Measurements from ENCODE around the gene CSRP1.
A peak's percentile ranks its signal among the peaks of the same experiment; 100 is the strongest.
"Not testable (repeated sequence)": the region's sequence is repeated elsewhere in the genome, so short reads cannot be mapped to it uniquely, and the experiment has no call there.

CSRP1 gene

DNA sequence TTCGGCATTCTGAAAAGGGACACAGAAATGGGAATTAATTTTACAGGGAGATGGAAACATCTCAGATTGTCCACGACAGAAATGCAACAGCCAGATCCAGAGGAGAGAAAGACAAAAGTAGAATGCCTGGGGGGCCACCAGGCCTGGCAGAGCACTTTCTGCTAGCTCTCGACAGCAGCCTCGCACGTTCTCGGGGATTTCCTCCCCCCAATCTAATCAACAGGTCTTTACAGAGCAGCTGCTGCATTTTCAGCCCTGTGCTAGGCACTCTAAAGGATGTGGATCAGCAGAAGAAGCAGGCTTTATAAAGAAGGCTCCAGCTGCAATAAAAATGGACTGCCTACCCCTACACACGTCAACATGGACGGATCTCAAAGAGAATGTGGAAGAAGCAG lies 10.6 kb downstream of the CSRP1 start:
- no peak for DNase-seq

DNA sequence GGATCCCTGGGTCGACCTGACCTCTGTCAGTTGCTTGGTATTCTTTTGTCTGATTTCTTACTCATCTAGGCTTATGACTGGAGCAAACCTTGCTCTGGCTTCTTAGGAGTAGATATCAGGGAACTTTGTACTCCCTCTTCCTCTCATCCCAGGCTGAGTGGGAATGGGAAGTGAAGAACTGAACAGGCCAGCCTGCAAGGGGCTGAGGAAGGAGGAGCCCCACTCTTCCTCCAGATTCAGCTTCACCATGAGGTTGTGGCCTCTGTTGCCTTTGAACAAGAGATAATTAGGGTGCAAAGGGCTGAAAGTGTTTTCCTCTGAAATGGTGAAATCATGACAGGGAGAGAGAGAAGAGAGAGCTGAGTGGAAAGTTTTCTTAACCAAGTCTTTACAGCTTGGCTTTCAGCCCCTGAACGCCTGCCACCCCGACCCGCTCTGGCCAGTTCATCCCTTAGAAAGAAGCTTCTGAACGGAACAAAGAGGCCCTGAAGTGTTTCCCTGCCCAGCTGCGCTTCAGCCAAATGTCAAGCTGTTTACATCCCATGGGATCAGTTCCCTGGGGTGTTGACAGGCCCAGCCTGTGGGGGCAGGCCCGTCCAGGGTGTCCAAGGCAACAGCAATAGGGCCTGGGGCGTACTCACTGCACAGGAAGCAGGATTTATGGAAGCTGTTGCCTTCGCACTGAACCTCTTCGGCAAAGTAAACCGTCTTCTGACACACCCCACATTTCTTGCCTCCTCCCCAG lies 11.2 kb downstream of the CSRP1 start:
- peak; percentile 92 for DNase-seq

GRCh38 chr1:201493757-201494617 lies 12.9 kb downstream of the CSRP1 start:
- no peak for DNase-seq

GRCh38 chr1:201493026-201493656 lies 13.8 kb downstream of the CSRP1 start:
- DNase-seq, result not testable (repeated sequence)

DNA sequence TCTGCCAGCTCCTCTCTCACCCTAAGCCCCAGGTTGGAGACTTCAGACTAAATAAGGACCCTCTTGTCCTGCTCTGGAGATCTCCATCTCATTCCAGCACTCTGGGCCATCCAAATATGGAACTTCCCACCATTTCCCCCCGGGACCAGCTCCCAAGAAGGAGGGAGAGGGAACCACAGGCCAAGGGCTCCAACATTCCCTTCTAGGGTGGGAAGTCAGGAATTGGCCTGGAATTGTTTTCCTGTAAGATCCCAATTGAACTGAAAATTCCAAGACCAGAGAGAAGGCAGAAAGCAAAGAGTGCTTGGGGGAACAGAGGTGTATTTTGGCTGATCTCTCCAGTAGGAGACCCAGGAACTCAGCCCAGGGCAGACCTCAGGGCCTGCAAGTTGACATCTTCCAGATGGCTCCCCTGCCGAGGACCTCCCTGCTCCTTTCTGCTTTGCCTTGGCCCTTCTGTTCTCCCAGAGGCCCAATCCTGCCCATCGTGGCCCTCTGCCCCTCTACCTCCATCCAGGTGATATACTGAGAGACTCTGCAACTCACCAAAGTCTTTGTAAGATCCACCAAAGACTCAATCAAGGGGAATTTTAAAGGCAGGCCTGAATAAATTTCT lies 14.9 kb downstream of the CSRP1 start:
- no peak for DNase-seq

- no peak for DNase-seq
Observed at GRCh38 chr1:201490708-201491131, 16.2 kb downstream of the CSRP1 start.

DNA sequence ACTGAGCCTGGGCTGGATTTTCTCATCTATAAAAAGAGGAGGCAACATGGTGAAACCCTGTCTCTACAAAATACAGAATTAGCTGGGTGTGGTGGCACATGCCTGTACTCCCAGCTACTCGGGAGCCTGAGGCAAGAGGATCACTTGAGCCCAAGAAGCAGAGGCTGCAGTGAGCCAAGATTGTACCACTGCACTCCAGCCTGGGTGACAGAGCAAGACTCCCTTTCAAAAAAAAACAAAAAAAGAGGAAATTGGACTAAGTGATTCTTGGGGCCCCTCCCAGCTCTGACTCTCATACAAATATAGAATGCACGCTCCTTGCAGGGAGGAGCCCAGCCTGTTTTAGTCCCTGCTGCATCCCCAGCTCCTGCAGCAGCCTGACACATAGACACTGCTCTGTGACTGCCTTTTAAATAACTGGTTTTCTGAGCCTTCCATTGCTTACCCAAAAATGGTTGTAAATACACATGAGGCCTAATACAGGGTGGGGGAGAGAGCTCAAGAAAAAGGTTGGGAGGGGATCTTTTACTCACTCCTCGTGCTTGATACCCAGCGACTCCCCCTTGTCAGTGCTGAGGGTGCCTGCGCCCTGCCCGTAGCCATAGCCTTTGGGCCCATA lies 17.2 kb downstream of the CSRP1 start:
- DNase-seq, result no peak

GRCh38 chr1:201488830-201489589 lies 17.9 kb downstream of the CSRP1 start:
- DNase-seq, result no peak

GRCh38 chr1:201487742-201488141 lies 19.2 kb downstream of the CSRP1 start:
- DNase-seq, result no peak

DNA sequence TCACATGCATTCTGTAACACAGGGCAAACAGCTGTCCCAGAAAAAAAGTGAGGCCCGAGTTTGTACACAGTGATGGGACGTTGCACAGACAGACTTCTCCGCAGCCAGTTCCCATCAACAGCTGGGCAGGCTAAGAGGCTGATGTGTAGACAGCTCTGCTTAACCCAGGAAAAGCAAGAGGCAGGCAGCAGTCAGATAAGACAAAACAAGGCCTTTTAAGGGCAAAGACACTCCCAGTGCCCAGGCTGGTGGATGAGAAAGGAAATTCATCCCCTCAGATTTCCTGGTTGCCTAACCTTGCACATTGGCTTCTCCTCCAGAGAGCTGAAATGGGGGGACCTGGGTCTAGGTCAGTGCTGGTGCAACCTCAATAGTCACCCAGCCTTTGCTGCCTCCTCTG lies 20.7 kb downstream of the CSRP1 start:
- DNase-seq, result no peak

DNA sequence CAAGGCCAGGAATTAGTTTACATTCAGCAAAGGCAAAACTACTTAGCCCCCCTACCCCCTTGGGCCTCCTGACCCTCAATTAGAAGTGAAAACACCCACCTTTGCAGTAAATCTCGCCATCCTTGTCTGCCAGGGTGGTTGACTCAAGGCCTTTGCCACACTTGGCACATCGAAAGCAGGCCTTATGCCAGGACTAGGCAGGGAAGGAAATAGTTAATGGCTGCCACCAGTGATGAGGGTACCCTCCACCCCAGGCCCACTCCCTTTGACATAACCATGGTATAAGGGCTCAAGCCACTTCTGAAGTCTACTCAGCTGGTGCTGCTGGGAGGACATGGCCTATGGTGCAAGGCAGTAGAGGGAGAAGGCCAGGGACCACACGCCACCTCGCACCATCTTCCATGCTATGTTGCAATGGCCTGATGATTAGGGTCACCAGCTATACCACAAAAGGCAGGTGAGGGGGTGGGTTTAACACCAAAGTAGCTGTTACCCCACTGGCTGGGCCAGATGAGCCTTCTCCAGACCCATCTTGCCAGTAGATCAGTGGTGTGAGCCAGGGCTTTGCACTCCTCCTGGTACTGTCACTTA lies 21.6 kb downstream of the CSRP1 start:
- DNase-seq, result no peak

GRCh38 chr1:201483373-201483949 lies 23.5 kb downstream of the CSRP1 start:
- no peak for DNase-seq

DNA sequence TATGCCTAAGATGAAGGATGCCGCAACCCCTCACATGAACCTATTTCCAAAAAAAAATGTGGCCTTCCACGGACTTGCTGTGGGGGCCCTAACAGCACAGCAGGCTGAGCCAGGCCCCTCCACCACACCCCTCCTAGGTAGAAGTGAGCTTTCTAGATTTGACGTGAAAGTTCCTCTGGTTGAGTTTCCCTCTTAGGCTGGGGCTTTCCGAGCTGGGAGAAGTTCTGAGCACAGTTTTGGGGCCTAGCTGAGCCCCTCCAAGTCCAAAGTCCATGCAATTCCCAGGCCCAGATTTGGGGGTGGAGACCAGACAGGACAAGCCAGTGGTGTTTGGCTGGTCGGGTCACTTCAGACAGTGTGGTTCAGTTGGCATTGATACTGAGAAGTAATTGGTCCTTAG lies 24.2 kb downstream of the CSRP1 start:
- no peak for DNase-seq

DNA sequence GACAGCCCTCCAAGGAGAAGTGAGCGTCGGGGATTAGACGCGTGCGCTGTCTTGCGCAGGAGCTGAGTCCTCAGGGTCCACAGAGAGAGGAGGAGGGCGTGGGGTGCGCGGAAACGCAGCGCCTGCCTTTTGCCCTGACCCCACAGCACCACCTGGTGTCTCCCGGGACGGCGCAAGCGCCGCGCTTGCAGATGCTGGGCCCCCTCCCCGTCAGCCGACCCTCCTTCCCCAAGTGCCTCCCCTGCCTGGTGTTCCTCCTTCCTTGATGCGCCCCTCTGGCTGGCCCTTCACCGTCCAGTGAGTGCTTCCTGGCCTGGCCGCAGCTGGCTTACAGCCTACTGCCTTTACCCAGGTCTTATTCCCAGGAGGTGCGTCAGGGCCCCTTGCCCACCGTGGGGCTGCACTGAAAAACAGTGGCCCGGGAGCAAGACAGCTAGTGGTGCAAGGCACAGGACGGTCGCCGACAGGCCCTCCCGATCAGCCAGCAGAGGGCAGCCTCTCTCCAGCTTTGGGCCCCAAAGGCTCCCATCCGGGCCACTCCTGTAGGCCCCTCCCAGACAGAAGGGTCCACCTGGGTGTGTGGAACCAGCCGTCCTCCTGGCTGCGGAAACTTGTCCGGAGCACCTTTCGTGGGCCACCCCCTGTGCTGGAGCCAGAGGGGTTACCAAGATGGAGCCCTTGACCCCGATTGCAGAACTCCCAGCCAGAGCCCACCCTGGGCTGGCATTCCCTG lies 25.0 kb downstream of the CSRP1 start:
- DNase-seq, result peak; percentile 78

- DNase-seq, result no peak
Observed at GRCh38 chr1:201481004-201481380, 25.9 kb downstream of the CSRP1 start.

DNA sequence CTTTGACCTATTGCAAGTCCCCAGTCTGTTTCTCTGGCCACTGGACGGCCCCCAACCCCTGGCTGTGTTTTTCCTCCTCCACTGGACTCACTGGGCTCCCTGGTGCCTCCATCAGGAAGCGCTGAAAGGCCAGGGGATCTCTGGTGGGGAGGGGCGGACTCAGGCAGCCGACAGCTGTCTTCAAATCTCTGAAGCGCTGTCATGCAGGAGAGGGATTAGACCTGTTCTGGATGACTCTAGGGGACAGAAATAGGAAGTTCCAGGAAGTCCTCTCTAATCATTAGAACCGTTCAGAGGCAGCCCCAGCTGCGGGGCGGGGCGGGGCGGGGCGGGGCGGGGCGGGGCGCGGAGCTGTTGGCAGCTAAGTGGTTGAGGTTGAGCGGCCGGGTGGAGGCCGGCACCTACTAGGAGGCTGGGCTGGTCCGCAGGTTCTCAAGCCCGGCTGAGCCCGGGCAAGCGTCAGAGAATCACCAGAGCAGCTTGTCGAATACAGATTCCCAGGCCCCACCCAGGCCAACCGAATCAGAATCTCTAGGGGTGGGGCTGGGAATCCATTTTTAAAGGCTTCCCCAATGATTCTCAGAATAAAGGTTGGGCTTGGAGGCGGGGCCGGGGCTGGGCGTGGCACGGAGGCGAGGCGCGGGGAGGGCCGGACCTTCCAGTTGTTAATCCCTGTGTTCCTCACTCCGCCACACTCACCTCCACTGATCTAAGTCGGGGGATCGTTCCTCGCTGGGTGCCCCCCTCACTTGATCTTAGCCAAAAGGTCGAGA lies 26.5 kb downstream of the CSRP1 start:
- peak; percentile 43 for DNase-seq

DNA sequence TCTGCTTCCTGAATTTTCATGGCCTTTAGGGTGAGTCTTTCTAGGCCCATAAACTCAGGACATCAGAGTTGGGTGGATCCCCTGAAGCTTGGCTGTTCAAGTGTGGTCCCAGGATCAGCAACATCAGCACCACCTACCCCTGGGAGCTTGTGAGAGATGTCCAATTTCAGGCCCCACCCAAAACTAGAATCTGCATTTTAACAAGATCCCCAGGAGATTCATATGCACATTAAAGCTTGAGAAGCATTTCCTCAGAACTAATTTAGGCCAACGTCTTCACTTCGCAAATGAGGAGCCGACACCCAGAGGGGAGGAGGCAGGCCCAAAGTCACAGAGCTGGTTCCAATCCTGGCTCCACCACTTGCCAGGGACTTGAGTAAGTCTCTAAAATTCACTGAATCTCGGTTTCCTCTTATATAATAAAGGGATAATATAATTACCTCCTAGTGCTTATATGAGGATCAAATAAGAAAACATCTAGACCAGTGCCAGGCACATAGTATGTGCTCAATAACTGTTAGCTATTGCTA lies 27.7 kb downstream of the CSRP1 start:
- DNase-seq, result no peak

DNA sequence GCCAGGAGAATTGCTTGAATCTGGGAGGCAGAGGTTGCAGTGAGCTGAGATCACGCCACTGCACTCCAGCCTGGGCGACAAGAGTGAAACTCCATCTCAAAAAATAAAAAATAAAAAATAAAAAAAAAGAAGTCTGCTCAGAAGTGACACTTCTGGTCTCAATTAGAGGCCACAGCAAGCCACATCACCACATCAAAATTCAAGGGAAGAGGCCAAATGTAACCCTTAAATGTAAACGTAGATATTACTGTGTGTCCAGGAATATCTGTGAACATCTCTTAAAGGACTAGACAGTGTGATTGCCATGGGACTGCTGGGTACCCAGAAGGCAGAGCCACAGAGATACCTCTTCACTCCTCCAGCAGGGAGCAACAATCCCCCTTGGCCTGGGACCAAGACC lies 28.3 kb downstream of the CSRP1 start:
- DNase-seq, result not testable (repeated sequence)

DNA sequence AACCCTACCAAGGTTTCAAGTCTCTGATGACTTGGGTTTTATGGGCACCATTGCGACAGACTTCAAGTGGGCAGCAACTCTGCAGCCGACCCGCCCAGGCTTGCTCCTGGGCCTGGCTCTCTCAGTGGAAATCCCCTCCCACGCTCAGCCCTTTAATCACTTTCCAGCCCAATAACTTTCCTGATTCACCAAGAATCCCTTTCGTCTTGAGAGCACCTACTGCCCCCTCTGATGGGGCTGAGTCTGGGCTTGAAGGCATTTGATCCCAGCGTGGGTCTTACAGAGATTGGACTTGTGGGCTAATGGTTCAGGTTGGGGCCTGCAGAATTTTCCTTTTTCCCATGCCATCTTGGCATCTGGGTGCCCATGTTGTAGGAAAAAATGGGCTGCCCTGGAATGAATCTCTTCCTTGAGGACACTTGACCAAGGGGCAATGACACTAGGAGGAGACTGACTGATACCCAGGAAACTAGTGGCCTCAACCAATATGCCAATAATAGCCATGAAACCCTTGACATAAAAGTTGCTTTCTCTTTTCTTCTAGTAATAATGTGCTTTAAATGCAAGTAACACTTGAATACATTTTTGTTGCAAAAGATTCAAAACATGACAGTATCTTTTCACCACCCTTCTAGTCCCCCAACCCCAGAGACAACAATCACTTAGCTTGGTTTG lies 30.1 kb downstream of the CSRP1 start:
- DNase-seq, result no peak
